Activated gamma-delta T cell treated with anti-CD3 and anti-CD28 coated beads, Interleukin-2, amount 50 U/mL, for 16 hours (primary cell): ENCODE data around the gene LGALS7B.
"Not testable (repeated sequence)": the region's sequence is repeated elsewhere in the genome, so short reads cannot be mapped to it uniquely, and the experiment has no call there.

Experiments used
- DNase-seq: peaks from one replicate; pipeline ENCODE4 v3.0.0-alpha.2; 2020; ENCODE audit warnings: low read depth

LGALS7B gene

DNA sequence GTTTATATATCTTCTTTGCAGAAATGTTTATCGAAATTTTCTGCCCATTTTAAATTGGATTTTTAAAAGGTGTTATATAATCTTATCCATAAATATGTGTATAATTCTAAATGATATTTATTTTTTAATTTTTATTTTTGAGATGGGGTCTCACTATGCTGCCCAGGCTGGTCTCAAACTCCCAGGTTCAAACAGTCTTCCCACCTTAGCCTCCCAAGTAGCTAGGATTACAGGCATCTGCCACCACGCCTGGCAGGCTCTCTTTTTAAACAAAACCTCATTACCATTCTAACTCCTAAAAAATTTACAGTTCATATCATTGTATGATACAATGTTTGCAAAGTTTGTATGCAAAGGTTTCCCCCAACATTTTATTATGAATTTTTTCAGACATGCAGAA is 7.2 kb downstream of the LGALS7B start:
- DNase-seq = no peak

DNA sequence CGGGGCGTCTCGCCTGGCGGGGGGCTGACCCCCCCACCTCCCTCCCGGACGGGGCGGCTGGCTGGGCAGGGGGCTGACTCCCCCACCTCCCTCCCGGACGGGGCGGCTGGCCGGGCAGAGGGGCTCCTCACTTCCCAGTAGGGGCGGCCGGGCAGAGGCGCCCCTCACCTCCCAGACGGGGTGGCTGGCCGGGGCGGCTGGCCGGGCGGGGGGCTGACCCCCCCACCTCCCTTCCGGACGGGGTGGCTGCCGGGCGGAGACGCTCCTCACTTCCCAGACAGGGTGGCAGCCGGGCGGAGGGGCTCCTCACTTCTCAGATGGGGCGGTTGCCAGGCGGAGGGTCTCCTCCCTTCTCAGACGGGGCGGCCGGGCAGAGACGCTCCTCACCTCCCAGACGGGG is 8.8 kb downstream of the LGALS7B start:
- DNase-seq = not testable (repeated sequence)

DNA sequence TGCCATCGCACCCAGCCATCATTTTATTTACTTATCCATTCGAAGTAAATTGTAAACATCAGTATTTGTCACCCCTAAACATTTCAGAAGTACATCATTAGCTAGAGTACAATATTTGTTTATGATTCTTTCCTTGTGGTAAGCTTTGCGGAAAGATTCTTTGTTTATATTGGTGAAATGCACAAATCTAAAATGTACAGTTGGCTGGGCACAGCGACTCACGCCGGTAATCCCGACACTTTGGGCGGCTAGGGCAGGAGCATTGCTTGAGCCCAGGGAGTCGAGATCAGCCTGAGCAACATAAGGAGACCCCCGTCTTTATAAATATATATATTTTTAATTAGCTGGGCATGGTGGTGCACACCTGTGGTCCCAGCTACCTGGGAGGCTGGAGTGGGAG is 10.1 kb downstream of the LGALS7B start:
- no peak for DNase-seq

DNA sequence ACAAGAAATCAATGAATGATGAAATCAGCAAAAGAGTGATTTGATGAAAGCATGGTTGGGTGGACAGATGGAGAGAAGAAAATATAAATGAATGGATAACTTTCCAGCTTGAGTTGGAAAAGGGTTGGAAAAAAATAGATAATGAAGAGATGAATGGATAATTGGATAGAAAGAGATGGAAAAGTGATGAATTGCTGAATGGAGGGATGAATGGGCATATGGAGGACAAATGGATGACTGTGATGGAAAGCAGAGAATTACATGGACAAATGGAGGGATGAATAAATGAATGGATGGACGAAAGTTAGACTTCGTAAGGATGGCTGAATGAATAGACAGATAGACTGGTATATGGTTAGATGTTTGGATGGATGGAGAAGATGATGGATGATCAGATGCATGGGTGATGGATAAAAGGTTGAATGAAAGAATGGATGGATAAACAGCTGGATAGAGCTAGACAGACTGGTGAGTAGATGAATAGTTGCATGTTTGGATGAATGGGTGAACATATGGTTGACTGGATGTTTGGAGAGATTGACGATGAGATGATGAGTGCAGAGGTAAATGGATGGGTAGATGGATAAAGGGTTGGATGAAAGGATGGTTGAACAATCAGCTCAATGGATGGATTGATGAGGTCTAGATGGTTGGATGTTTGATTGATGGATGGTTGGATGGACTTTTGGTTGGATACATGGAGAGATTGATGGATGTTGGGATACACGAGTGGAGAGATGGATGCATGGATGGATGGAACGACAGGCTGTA is 11.8 kb downstream of the LGALS7B start:
- DNase-seq = no peak

DNA sequence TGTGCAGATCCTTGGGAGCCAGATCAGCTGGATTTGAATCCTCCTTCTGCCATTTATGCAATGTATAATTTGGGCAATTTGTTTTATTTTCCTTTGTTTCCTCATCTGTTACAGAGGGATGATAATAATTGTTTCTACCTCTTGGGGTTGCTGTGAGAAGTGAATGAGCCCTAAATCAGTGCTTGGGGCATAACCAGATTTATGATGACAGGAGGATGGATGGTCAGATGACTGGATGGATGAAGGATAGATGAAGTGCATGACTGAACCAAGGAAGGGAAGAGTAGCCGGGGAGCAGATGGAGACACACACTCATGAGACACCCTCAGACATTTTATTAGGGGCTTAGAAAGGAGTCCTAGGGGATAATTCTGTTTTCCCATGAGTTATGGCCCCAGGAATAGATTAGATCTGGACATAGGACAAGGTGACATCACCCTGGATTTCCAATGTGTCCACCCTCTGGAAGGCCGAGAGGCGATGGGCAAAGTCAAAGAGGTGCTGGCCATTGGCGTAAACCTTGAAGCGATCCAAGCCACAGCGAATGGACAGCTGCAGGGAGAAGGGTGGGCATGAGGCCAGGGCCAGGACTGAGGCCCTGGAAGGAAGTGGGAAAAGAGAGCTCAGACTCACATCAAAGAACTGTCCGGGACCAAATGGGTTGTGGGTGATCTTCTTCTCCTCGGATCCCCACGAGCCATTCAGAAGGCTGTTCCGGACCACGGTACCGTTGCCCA is 12.5 kb downstream of the LGALS7B start:
- DNase-seq = no peak

DNA sequence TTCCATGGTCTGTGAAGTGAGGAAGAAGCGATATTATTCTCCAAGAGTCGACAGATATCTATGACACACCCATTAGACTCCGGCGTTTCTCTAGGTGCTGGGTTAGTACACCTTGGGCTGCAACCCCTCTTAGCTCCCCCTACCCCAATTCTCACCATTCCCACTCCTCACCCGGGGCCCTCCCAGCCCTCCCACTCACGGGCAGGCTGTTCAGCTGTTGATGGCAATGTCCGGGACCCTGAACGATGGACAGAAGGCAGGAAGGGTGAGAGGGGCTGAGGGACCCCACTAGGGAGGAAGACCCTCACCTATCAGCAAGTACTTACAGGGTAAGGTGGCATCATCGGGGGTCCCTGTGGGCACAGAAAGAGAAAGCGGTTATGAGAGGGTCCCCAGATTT is 14.5 kb downstream of the LGALS7B start:
- DNase-seq = no peak

DNA sequence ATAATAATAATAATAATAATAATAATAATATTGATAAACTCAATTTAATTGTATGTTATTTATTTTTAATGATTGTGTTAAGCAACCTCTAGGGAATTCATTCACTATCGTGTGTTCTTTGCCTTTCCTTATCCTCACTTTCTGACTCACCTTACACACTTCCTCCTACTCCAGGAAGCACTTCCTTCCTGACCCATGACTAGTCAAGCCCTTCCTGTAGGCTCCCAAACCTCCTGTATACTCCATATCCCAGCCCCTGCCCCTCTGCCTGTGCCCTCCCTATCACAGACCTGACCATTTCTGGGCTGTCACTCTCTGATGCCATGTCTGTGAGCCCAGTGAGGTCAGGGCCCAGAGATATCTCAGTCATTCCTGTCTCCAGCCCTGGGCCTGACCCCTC is 16.2 kb downstream of the LGALS7B start:
- no peak for DNase-seq

DNA sequence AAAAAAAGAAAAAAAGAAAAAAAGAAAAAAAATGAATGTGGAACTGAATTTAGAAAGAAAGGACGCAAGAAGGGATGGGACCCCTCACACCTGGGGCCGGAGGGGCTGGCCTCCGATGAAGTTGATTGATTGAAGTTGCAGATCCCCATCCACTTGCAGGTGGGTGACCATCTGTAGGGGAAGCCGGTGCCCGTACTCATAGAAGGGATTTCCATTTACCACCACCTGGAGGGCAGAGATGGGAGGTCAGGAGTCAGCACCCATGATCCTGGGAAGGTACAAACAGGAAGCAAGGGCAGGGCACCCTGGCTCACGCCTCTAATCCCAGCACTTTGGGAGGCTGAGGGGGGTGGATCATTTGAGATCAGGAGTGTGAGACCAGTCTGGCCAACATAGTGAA is 17.4 kb downstream of the LGALS7B start:
- DNase-seq = no peak

DNA sequence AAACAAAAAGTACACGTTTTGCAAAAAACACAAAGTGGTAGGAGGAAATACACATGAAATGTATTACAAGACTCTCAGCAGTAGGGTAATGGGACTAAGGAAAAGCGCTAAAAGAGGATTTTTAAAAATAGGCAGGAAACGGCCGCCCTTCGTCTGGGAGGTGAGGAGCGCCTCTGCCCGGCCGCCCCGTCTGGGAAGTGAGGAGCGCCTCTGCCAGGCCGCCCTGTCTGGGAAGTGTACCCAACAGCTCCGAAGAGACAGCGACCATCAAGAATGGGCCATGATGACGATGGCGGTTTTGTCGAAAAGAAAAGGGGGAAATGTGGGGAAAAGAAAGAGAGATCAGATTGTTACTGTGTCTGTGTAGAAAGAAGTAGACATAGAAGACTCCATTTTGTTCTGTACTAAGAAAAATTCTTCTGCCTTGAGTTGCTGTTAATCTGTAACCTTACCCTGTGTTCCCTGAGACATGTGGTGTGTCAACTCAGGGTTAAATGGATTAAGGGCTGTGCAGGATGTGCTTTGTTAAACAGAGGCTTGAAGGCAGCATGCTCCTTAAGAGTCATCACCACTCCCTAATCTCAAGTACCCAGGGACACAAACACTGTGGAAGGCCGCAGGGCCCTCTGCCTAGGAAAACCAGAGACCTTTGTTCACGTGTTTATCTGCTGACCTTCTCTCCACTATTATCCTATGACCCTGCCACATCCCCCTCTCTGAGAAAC is 18.5 kb downstream of the LGALS7B start:
- DNase-seq = not testable (repeated sequence)

DNA sequence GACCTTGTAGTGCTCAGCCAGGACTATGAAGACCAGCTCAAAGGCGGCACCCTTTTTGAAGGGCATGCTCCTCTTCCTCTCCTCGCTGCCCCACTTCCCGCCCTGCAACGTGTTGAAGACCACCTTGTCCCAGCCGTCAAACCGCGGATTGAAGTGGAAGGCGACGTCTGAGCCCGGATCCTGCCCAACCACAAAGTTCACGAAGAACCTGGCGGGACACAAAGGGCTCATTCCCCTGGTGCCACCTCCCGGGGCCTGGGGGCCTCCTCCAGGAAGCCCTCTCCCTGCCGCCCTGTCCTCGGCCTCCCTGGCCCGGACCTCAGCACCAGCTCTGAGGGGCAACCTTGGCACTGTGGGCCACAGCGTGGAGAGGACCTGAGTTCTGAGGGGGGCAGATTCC is 19.7 kb downstream of the LGALS7B start:
- DNase-seq = no peak

DNA sequence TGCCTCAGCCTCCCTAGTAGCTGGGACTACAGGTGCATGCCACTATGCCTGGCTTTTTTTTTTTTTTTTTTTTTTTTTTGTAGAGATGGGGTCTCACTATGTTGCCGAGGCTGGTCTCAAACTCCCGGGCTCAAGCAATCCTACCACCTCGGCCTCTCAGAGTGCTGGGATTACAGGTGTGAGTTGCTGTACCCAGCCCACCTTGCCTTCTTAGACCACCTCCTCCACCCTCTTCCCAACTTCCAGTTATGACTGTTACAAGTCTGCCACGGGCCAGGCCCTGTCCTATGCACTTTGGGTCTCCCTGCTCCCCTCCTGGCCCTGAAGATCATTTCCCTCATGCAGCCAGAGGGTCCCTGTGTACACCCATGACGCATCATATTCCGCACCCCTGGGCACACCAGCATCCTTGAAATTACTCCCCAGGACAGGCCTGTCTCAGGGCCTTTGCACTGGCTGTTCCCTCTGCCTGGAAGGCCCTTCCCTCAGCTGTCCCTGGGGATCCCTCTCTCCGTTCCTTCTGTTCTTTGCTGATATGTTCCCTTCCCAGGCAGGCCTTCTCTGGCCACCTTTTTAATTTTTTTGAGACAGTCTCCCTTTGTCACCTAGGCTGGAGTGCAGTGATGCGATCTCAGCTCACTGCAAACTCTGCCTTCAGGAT is 20.7 kb downstream of the LGALS7B start:
- DNase-seq = no peak

DNA sequence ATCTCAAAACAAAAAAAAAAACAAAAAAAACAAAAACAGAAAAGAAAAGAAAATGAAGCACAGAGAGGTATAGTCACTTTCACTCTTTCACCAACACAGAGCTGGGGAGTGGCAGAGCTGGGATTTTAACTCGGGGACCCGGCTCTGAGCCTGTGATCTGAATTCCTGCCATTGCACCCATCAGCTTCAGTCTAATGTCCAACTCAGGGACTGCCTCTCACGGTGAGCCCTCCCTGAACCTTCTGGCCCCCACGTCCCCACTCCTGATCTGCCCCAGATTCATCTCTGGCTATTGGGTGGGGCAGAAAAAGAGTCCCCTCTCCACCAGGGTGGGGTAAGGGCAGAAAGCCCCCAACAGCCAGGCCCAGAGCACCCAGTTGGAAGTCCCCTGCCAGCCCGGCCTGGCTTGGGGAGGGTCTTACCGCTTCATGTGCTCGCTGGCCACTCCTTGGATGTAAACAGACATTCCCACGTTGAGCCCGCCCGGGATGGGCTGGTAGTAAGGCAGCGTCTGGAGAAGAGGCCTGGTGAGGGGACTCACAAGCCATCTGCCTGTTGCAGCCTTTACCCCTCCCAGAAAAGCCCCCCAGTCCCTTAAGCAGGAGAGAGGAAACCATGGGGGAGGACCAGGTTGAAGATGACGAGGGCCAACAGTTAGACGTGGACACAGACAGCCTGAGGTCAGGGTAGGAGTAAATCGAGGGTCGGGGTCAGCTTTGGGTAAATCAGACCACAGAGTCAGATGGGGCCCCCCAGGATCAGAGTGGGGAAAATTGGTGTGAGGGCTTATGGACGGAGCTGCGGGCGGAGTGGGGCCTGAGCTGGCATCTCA is 23.2 kb downstream of the LGALS7B start:
- no peak for DNase-seq

DNA sequence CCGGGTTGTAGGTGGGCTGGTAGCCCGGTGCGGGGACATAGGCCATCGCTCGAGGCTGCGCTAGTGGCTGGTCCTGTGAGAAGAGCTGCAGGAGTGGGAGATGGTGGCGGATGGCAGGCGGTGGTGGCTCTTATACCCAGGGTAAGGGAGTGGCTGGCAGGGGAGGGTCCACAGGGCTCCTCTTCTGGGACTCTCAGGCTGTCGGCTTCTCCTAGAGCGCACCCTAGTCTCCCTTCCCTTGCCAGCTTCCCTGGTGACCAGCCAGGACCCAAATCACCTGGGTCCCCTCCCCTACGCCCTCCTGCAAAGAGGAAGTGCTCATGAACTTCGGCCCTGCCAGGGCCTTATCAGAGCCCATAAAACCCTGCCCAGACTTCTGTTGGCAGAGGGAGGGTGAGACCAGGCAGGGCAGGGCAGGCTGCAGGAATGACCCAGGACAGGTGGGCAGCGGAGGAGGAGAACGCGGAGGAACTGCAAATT is 23.9 kb downstream of the LGALS7B start, which contains the start of gene LGALS4:
LGALS4 (minus strand) TSS at position 105 of the 480 bp plus-strand sequence; CDS start at position 46, 59 bp downstream.
- DNase-seq = no peak

DNA sequence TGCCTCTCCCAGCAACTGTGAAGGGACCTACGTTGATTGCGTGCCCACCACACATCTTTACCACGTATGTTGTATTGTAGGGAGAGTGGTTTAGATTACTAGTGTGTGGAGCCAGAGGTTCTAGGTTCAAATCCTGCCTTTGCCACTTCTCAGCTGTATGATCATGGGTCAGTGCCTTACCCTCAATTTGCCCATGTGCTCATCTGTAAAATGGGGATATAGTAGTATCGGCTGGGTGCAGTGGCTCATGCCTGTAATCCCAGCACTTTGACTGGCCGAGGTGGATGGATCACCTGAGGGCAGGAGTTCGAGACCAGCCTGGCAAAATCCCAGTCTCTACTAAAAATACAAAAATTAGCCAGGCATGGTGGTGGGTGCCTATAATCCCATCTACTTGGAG is 24.3 kb downstream of the LGALS7B start:
- no peak for DNase-seq

DNA sequence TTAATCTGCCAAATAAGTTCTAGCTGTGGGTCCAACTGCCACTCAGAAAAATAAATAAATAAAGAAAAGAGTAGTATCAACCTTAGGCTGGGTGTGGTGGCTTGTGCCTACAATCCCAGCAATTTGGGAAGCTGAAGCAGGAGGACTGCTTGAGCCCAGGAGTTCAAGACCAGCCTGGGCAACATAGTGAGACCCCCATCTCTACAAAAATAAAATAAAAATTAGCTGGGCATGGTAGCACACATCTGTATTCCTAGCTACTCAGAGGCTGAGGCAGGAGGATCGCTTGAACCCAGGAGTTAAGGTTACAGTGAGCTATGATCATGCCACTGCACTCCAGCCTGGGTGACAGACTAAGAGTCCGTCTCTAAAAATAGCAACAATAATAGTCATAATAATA is 24.9 kb downstream of the LGALS7B start:
- not testable (repeated sequence) for DNase-seq

DNA sequence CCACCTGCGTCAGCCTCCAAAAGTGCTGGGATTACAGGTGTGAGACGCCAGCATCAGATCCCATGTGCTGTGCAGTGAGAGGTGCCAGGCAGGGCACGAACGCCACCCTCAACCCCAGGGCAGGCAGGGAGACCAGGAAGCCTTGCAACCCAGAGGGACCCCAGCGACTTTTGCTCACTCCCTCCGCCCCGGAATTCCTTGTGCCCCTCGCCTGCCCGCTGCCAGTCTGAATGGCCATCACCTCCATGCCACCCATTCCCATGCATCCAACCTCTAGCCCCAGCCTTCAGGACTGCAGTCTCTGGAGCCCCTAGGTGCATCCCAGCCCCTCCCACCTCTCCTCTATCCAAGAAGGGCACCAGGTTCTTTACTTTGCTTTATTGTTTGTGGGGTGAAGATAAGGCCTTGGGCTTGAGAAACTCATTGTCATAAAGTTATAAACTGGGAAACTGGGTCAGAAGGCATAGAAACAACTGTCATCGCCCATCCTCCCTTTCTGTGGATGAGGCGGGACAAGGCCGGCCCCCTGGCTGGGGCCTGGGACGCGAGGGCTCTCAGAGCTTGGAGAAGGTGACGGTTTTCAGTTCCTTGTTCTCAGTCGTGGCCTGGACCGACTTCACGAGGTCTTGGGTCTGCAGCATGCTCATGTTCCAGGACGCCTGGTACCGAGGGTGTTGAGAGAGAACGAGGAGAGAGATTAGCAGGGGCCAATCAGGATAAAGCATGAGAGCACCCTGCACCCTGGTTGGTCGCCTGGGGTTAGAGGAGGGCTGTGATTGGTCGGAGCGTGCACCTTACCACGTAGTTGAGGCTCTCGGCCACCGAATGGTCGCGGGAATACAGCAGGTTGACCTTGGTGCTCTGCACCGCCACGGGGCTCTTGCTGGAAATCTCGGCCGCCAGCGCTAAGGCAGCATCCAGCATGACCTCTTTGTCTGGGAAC is 26.3 kb downstream of the LGALS7B start:
- DNase-seq = no peak

DNA sequence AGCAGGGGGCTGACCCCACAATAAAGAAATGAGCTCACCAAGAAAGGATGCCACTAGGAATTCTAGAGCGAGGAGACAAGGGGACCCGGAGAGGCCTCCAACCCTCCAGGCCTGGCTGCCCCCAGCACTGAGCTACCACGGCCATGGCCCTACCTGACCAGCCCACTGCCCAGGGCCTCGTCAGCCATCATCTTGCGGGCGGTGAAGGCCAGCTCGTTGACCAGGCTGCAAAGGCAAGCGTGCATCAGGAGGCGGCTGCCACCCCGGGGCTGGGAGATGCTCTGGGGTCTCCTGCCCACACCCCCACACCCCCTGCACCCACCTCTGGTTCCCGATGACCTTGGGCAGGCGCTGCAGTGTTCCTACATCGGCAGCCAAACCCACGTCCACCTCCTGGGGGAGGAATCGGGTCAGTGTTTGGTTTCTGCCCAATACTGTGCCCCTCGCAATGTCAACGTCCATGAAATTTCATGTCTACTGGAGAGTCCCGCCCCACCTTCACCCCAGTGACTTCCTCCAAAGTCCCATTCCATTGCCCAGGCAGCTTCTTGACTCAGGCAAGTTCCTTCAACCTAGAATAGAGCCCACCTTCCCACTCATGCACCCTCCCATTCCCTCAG is 27.2 kb downstream of the LGALS7B start:
- no peak for DNase-seq

DNA sequence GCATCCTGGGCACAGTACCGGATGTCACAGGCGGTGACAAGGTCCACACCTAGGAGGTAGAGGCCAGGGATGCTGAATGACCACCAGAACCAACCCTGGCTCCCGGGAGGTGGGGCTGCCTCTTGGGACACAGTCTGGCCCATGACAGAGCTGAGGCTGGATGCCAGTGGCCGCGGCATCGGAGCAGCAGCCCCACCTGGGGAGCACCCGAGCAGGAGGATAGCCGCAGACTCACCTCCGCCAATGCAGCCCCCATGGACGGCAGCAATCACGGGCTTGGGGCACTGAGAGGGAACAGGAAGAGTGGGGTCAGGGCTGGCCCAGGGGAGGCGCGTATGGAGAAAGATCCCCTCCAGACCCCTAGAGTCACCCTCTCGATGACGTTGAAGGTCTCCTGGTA is 28.1 kb downstream of the LGALS7B start:
- DNase-seq = no peak

DNA sequence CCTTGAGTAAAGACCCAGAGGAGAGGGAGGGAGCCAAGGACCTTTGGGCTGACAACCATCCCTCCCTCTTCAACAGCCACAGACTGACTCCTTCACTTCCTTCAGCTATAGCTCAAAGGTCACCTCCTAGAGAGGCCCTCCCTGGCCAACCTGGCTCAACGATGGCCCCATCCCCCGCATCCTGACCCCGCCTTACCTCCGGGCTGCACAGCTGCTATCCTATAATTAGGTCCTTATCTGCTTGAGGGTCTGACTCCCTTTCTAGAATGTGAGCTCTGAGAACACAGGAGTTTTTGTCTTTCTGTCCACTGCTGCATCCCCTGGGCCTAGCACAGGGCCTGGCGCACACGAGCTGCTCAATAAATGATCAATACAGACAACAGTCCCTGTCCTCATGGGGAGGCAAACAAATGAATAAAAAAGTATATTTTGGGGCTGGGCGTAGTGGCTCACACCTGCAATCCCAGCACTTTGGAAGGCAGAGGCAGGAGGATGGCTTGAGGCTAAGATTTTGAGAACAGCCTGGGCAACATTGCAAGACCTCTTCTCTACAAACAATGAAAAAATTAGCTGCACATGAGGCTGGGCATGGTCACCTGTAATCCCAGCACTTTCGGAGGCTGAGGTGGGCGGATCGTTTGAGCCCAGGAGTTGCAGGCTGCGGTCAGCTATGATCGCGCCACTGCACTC is 30.4 kb downstream of the LGALS7B start:
- no peak for DNase-seq
